Cardiac muscle cell (in vitro differentiated cells and primary cell): ENCODE results near the gene C1orf94. TPM values are rescaled to one million over a fixed set of nuclear protein-coding genes. Genes with fewer than 3 reads are reported as not detected.
"Not testable (repeated sequence)": the region's sequence is repeated elsewhere in the genome, so short reads cannot be mapped to it uniquely, and the experiment has no call there.

Source experiments
- DNase-seq, 2 donors: peaks; one replicate each; pipeline versions ENCODE4 v3.0.0 to v3.0.0-alpha.2; 2010 to 2017; ENCODE audit warnings: low read depth in 1 of 2, low spot score in 1 of 2
- H3K27ac ChIP-seq: fragments of 200-600 bp; sonication (generic); 2 replicates; pipeline ENCODE4 v1.5.1; 2016
- H3K27me3 ChIP-seq: fragments of 200-600 bp; sonication (generic); 2 replicates; pipeline ENCODE4 v1.6.0; 2016; ENCODE audit warnings: control low read depth
- H3K36me3 ChIP-seq: fragments of 200-600 bp; sonication (generic); 2 replicates; pipeline ENCODE4 v1.5.1; 2016; ENCODE audit warnings: control low read depth
- H3K4me1 ChIP-seq: fragments of 200-600 bp; sonication (generic); 2 replicates; pipeline ENCODE4 v1.8.1; 2017; ENCODE audit warnings: low read depth, mild to moderate bottlenecking, mixed run types
- H3K4me3 ChIP-seq: fragments of 200-600 bp; sonication (generic); 2 replicates; pipeline ENCODE4 v1.5.1; 2016; ENCODE audit warnings: mild to moderate bottlenecking
- H3K9me3 ChIP-seq: fragments of 200-600 bp; sonication (generic); 2 replicates; pipeline ENCODE4 v1.5.1; 2017; ENCODE audit warnings: low read depth, mild to moderate bottlenecking, control low read depth
- CTCF ChIP-seq: IDR thresholded peaks from 2 replicates; pipeline ENCODE4 v1.5.1; 2012; ENCODE audit warnings: low read depth, mild to moderate bottlenecking, low read length
- polyA plus RNA-seq: library from polyadenylated mRNA; unstranded; fragments of >200 nt; fragmentation: Nextera tagmentation; extraction: Ambion mirVana; gene quantifications from 2 replicates; pipeline ENCODE4 v1.2.1, GENCODE V29; 2016
- total RNA-seq: library from RNA; depleted of rRNA; stranded (reverse); fragments of >200 nt; gene quantifications from 2 replicates; pipeline ENCODE4 v1.2.3, GENCODE V29; 2016

The C1orf94 gene
- total and polyA plus RNA-seq, 2 experiments from 2014 or later = not detected

GRCh38 chr1:34166625-34167361 is 9.9 kb upstream of the C1orf94 start:
- no peaks in the 10 kb centered on the region for H3K36me3 ChIP-seq
- DNase-seq = peak in 1 of 2 donors; percentile 17
- TF ChIP-seq CTCF = no peak
- peaks cover 17% of the 10 kb centered on the region for H3K4me1 ChIP-seq
- H3K27ac ChIP-seq = no peak overlapping the region
- H3K9me3 ChIP-seq = no peaks in the 10 kb centered on the region
- peaks cover 84% of the 10 kb centered on the region for H3K27me3 ChIP-seq
- no peak overlapping the region for H3K4me3 ChIP-seq

GRCh38 chr1:34167389-34167788 is 9.3 kb upstream of the C1orf94 start:
- peaks cover 81% of the 10 kb centered on the region for H3K27me3 ChIP-seq
- peaks cover 17% of the 10 kb centered on the region for H3K4me1 ChIP-seq
- H3K4me3 ChIP-seq = no peak overlapping the region
- no peaks in the 10 kb centered on the region for H3K9me3 ChIP-seq
- DNase-seq = no peak
- H3K27ac ChIP-seq = no peak overlapping the region
- no peak for TF ChIP-seq CTCF
- H3K36me3 ChIP-seq = no peaks in the 10 kb centered on the region

GRCh38 chr1:34175744-34176143 is 963 bp upstream of the C1orf94 start:
- DNase-seq = no peak
- Histone ChIP-seq H3K4me3 (no peak overlapping the region), H3K27me3 (peaks cover 41% of the 10 kb centered on the region), H3K9me3 (no peaks in the 10 kb centered on the region), H3K36me3 (no peaks in the 10 kb centered on the region), H3K4me1 (no peaks in the 10 kb centered on the region), H3K27ac (no peak overlapping the region)
- no peak for TF ChIP-seq CTCF

GRCh38 chr1:34178072-34178471 is 1.4 kb downstream of the C1orf94 start:
- peaks cover 36% of the 10 kb centered on the region for H3K27me3 ChIP-seq
- no peaks in the 10 kb centered on the region for H3K4me1 ChIP-seq
- H3K4me3 ChIP-seq = no peak overlapping the region
- H3K36me3 ChIP-seq = no peaks in the 10 kb centered on the region
- peak in 1 of 2 donors; percentile 39 for DNase-seq
- no peaks in the 10 kb centered on the region for H3K9me3 ChIP-seq
- no peak overlapping the region for H3K27ac ChIP-seq
- TF ChIP-seq CTCF = no peak

- not testable (repeated sequence) for H3K36me3 ChIP-seq, H3K4me3 ChIP-seq, H3K27ac ChIP-seq, DNase-seq, H3K4me1 ChIP-seq, H3K9me3 ChIP-seq
- peaks cover 22% of the 10 kb centered on the region for H3K27me3 ChIP-seq
Observed at GRCh38 chr1:34183381-34183780, 6.7 kb downstream of the C1orf94 start.

GRCh38 chr1:34186741-34187494 is 10.2 kb downstream of the C1orf94 start:
- no peak overlapping the region for H3K27ac ChIP-seq
- H3K4me3 ChIP-seq = no peak overlapping the region
- H3K27me3 ChIP-seq = peaks cover 24% of the 10 kb centered on the region
- no peaks in the 10 kb centered on the region for H3K9me3 ChIP-seq
- H3K36me3 ChIP-seq = no peaks in the 10 kb centered on the region
- no peaks in the 10 kb centered on the region for H3K4me1 ChIP-seq
- no peak for DNase-seq
- no peak for TF ChIP-seq CTCF
